GM23338 (cell line): ENCODE measurements around the gene ART3. TPM values are rescaled to one million over a fixed set of nuclear protein-coding genes. Genes with fewer than 3 reads are reported as not detected.

ENCODE experiments used
- ATAC-seq: fragments of 200-7000 bp; cut with Tn5 transposase; 3 replicates; pipeline ENCODE4 v1.9.1; 2020
- DNase-seq: peaks from one replicate; pipeline ENCODE4 v3.0.0-alpha.2; 2015; ENCODE audit warnings: low spot score
- H2AFZ ChIP-seq: fragments of 200-600 bp; sonication (generic); 2 replicates; pipeline ENCODE4 v1.8.0; 2016; ENCODE audit warnings: antibody characterized with exemption, mild to moderate bottlenecking, moderate library complexity
- H3F3A ChIP-seq: fragments of 200-600 bp; sonication (generic); replicated peaks from 2 replicates; pipeline ENCODE4 v1.8.0; 2017; ENCODE audit warnings: antibody characterized with exemption, mixed run types, low read depth
- H3K27ac ChIP-seq: fragments of 200-600 bp; sonication (generic); 2 replicates; pipeline ENCODE4 v1.6.1; 2016; ENCODE audit warnings: low read depth
- H3K27me3 ChIP-seq: fragments of 200-600 bp; sonication (generic); 2 replicates; pipeline ENCODE4 v1.8.0; 2016; ENCODE audit warnings: mild to moderate bottlenecking, mixed run types, moderate library complexity; ENCODE audit not compliant: insufficient read depth
- H3K36me3 ChIP-seq: fragments of 200-600 bp; sonication (generic); 2 replicates; pipeline ENCODE4 v1.8.0; 2016; ENCODE audit warnings: mild to moderate bottlenecking; ENCODE audit not compliant: insufficient read depth
- H3K4me1 ChIP-seq: fragments of 200-600 bp; sonication (generic); 2 replicates; pipeline ENCODE4 v1.8.0; 2016; ENCODE audit warnings: mild to moderate bottlenecking, moderate library complexity; ENCODE audit not compliant: insufficient read depth
- H3K4me2 ChIP-seq: fragments of 200-600 bp; sonication (generic); 2 replicates; pipeline ENCODE4 v1.7.1; 2017; ENCODE audit warnings: mixed run types
- H3K4me3 ChIP-seq: fragments of 200-600 bp; sonication (generic); 2 replicates; pipeline ENCODE4 v1.6.1; 2016; ENCODE audit warnings: mixed run types
- H3K79me2 ChIP-seq: fragments of 200-600 bp; sonication (generic); replicated peaks from 2 replicates; pipeline ENCODE4 v1.8.0; 2017; ENCODE audit warnings: mild to moderate bottlenecking; ENCODE audit not compliant: insufficient read depth
- H3K9me2 ChIP-seq: fragments of 200-600 bp; sonication (generic); 2 replicates; pipeline ENCODE4 v1.8.0; 2017; ENCODE audit not compliant: insufficient read depth
- H4K20me1 ChIP-seq: fragments of 200-600 bp; sonication (generic); replicated peaks from 2 replicates; pipeline ENCODE4 v1.8.0; 2017; ENCODE audit warnings: mild to moderate bottlenecking; ENCODE audit not compliant: insufficient read depth
- H3K27ac Mint-ChIP-seq: 2 replicates; pipeline ENCODE4 v1.8.0; 2020; ENCODE audit warnings: inconsistent platforms, mild to moderate bottlenecking, moderate library complexity, mixed read lengths
- H3K27me3 Mint-ChIP-seq: 3 replicates; pipeline ENCODE4 v1.8.0; 2022; ENCODE audit warnings: low read depth, mild to moderate bottlenecking, moderate library complexity, mixed read lengths, inconsistent platforms; ENCODE audit not compliant: insufficient read depth, poor library complexity
- H3K36me3 Mint-ChIP-seq: 3 replicates; pipeline ENCODE4 v1.8.0; 2021; ENCODE audit warnings: low read depth, mild to moderate bottlenecking, inconsistent platforms, moderate library complexity, mixed read lengths
- H3K4me1 Mint-ChIP-seq: 3 replicates; pipeline ENCODE4 v1.8.0; 2020; ENCODE audit warnings: mild to moderate bottlenecking, inconsistent platforms, mixed read lengths
- H3K4me3 Mint-ChIP-seq: 3 replicates; pipeline ENCODE4 v1.8.0; 2021; ENCODE audit warnings: moderate library complexity, mild to moderate bottlenecking, inconsistent platforms, mixed read lengths
- H3K9me3 Mint-ChIP-seq: 3 replicates; pipeline ENCODE4 v1.8.0; 2020; ENCODE audit warnings: moderate library complexity, mild to moderate bottlenecking, inconsistent platforms, mixed read lengths
- CREB1 ChIP-seq: fragments of 250-450 bp; sonication (Bioruptor Pico); IDR thresholded peaks from 2 replicates; pipeline ENCODE4 v1.5.0; 2020; ENCODE audit warnings: low read depth, mild to moderate bottlenecking, moderate library complexity
- EZH2 ChIP-seq: fragments of 200-600 bp; sonication (generic); IDR thresholded peaks from one replicate; pipeline ENCODE4 v1.8.0; 2017; ENCODE audit warnings: antibody characterized with exemption, mild to moderate bottlenecking, low read depth; ENCODE audit not compliant: unreplicated experiment
- EZH2phosphoT487 ChIP-seq: fragments of 200-600 bp; sonication (generic); IDR thresholded peaks from one replicate; pipeline ENCODE4 v1.8.1; 2018; ENCODE audit warnings: antibody characterized with exemption; ENCODE audit not compliant: unreplicated experiment
- JUNB ChIP-seq: IDR thresholded peaks from one replicate; pipeline ENCODE4 v1.6.1; 2016; ENCODE audit warnings: antibody characterized with exemption; ENCODE audit not compliant: unreplicated experiment
- NANOG ChIP-seq: IDR thresholded peaks from 2 replicates; pipeline ENCODE4 v1.6.1; 2016; ENCODE audit warnings: antibody characterized with exemption, borderline replicate concordance
- POLR2AphosphoS5 ChIP-seq: IDR thresholded peaks from 2 replicates; pipeline ENCODE4 v1.6.1; 2016; ENCODE audit warnings: antibody characterized with exemption, low read depth
- STAT1 ChIP-seq: IDR thresholded peaks from one replicate; pipeline ENCODE4 v1.6.1; 2016; ENCODE audit warnings: antibody characterized with exemption; ENCODE audit not compliant: unreplicated experiment
- ZNF114 ChIP-seq: fragments of 250-450 bp; sonication (Bioruptor Pico); IDR thresholded peaks from 2 replicates; pipeline ENCODE4 v1.5.0; 2020; ENCODE audit warnings: mild to moderate bottlenecking, moderate library complexity
- ZNF331 ChIP-seq: fragments of 250-450 bp; sonication (Bioruptor Pico); IDR thresholded peaks from 2 replicates; pipeline ENCODE4 v1.5.0; 2020; ENCODE audit warnings: low read depth, mild to moderate bottlenecking, moderate library complexity
- polyA plus RNA-seq: library from polyadenylated mRNA; unstranded; fragments of >200 nt; fragmentation: Nextera tagmentation; extraction: Ambion mirVana; gene quantifications from 2 replicates; pipeline ENCODE4 v1.2.1, GENCODE V29; 2016
- total RNA-seq: library from RNA; depleted of rRNA; stranded (reverse); fragments of >200 nt; shearing (Covaris generic); gene quantifications from 2 replicates; pipeline ENCODE4 v1.2.3, GENCODE V29; 2014
- TF ChIP-seq, protein P1 (sequence below): fragments of 250-450 bp; sonication (Bioruptor Pico); IDR thresholded peaks from 2 replicates; pipeline ENCODE4 v1.5.0; 2020; ENCODE audit warnings: mild to moderate bottlenecking, moderate library complexity
- TF ChIP-seq, protein P2 (sequence below): IDR thresholded peaks from 2 replicates; pipeline ENCODE4 v1.6.1; 2016; ENCODE audit warnings: antibody characterized with exemption
- TF ChIP-seq, protein P3 (sequence below), 2 experiments: fragments of 200-600 bp in 1 of 2; sonication (generic) in 1 of 2; conservative IDR thresholded peaks; 2 replicates each; pipeline versions ENCODE4 v1.5.1 to v1.6.1; 2016 to 2017; ENCODE audit warnings: antibody characterized with exemption in 2 of 2, low read depth in 2 of 2, mild to moderate bottlenecking in 2 of 2, moderate library complexity in 1 of 2
- TF ChIP-seq, protein P4 (sequence below): IDR thresholded peaks from one replicate; pipeline ENCODE4 v1.6.1; 2018; ENCODE audit warnings: antibody characterized with exemption; ENCODE audit not compliant: unreplicated experiment

The ART3 gene
- total and polyA plus RNA-seq, 2 experiments from 2014 or later = 0.87 to 1.7 TPM

DNA sequence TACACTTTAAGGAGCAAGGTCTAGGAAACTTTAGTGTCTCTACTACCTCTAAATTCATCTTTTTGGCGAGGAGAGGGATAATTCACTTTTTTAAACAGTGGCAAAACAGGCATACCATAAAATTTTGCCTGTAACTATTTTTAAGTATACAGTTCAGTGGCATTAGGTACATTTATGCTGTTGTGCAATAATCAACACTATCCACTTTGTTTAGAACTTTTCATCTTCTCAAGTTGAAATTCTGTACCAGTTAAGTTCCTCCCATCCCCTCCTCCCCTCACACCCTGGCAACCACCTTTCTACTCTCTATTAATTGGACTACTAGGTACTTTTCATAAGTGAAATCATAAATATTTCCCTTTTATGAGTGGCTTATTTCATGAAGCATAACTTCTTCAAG, 42.3 kb downstream of the ART3 start:
- Mint-ChIP-seq H3K9me3 (no peaks in the 10 kb centered on the region), H3K4me1 (no peaks in the 10 kb centered on the region), H3K27ac (no peak overlapping the region), H3K36me3 (peaks cover 77% of the 10 kb centered on the region), H3K4me3 (no peak overlapping the region), H3K27me3 (no peaks in the 10 kb centered on the region)
- H3K36me3 ChIP-seq = peaks cover 49% of the 10 kb centered on the region
- no peak overlapping the region for H3K27ac ChIP-seq
- no peaks in the 10 kb centered on the region for H4K20me1 ChIP-seq
- no peaks in the 10 kb centered on the region for H3K9me2 ChIP-seq
- no peaks in the 10 kb centered on the region for H3K27me3 ChIP-seq
- no peak for ATAC-seq
- H3K79me2 ChIP-seq = no peaks in the 10 kb centered on the region
- no peaks in the 10 kb centered on the region for H3K4me1 ChIP-seq
- no peak overlapping the region for H3K4me2 ChIP-seq
- DNase-seq = no peak
- no peaks in the 10 kb centered on the region for H3F3A ChIP-seq
- H3K4me3 ChIP-seq = no peak overlapping the region
- TF ChIP-seq, protein P1, sequence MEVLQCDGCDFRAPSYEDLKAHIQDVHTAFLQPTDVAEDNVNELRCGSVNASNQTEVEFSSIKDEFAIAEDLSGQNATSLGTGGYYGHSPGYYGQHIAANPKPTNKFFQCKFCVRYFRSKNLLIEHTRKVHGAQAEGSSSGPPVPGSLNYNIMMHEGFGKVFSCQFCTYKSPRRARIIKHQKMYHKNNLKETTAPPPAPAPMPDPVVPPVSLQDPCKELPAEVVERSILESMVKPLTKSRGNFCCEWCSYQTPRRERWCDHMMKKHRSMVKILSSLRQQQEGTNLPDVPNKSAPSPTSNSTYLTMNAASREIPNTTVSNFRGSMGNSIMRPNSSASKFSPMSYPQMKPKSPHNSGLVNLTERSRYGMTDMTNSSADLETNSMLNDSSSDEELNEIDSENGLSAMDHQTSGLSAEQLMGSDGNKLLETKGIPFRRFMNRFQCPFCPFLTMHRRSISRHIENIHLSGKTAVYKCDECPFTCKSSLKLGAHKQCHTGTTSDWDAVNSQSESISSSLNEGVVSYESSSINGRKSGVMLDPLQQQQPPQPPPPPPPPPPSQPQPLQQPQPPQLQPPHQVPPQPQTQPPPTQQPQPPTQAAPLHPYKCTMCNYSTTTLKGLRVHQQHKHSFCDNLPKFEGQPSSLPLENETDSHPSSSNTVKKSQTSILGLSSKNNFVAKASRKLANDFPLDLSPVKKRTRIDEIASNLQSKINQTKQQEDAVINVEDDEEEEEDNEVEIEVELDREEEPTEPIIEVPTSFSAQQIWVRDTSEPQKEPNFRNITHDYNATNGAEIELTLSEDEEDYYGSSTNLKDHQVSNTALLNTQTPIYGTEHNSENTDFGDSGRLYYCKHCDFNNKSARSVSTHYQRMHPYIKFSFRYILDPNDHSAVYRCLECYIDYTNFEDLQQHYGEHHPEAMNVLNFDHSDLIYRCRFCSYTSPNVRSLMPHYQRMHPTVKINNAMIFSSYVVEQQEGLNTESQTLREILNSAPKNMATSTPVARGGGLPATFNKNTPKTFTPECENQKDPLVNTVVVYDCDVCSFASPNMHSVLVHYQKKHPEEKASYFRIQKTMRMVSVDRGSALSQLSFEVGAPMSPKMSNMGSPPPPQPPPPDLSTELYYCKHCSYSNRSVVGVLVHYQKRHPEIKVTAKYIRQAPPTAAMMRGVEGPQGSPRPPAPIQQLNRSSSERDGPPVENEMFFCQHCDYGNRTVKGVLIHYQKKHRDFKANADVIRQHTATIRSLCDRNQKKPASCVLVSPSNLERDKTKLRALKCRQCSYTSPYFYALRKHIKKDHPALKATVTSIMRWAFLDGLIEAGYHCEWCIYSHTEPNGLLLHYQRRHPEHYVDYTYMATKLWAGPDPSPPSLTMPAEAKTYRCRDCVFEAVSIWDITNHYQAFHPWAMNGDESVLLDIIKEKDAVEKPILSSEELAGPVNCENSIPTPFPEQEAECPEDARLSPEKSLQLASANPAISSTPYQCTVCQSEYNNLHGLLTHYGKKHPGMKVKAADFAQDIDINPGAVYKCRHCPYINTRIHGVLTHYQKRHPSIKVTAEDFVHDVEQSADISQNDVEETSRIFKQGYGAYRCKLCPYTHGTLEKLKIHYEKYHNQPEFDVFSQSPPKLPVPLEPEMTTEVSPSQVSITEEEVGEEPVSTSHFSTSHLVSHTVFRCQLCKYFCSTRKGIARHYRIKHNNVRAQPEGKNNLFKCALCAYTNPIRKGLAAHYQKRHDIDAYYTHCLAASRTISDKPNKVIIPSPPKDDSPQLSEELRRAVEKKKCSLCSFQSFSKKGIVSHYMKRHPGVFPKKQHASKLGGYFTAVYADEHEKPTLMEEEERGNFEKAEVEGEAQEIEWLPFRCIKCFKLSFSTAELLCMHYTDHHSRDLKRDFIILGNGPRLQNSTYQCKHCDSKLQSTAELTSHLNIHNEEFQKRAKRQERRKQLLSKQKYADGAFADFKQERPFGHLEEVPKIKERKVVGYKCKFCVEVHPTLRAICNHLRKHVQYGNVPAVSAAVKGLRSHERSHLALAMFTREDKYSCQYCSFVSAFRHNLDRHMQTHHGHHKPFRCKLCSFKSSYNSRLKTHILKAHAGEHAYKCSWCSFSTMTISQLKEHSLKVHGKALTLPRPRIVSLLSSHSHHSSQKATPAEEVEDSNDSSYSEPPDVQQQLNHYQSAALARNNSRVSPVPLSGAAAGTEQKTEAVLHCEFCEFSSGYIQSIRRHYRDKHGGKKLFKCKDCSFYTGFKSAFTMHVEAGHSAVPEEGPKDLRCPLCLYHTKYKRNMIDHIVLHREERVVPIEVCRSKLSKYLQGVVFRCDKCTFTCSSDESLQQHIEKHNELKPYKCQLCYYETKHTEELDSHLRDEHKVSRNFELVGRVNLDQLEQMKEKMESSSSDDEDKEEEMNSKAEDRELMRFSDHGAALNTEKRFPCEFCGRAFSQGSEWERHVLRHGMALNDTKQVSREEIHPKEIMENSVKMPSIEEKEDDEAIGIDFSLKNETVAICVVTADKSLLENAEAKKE (CRISPR knock-in tag) = no peak
- TF ChIP-seq CREB1 (CRISPR knock-in tag) (no peak), POLR2AphosphoS5 (no peak), EZH2 (no peak), NANOG (no peak), ZNF331 (CRISPR knock-in tag) (no peak), EZH2phosphoT487 (no peak), ZNF114 (CRISPR knock-in tag) (no peak), STAT1 (no peak), JUNB (no peak)
- TF ChIP-seq, protein P2, sequence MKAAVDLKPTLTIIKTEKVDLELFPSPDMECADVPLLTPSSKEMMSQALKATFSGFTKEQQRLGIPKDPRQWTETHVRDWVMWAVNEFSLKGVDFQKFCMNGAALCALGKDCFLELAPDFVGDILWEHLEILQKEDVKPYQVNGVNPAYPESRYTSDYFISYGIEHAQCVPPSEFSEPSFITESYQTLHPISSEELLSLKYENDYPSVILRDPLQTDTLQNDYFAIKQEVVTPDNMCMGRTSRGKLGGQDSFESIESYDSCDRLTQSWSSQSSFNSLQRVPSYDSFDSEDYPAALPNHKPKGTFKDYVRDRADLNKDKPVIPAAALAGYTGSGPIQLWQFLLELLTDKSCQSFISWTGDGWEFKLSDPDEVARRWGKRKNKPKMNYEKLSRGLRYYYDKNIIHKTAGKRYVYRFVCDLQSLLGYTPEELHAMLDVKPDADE = no peak
- TF ChIP-seq, protein P3, sequence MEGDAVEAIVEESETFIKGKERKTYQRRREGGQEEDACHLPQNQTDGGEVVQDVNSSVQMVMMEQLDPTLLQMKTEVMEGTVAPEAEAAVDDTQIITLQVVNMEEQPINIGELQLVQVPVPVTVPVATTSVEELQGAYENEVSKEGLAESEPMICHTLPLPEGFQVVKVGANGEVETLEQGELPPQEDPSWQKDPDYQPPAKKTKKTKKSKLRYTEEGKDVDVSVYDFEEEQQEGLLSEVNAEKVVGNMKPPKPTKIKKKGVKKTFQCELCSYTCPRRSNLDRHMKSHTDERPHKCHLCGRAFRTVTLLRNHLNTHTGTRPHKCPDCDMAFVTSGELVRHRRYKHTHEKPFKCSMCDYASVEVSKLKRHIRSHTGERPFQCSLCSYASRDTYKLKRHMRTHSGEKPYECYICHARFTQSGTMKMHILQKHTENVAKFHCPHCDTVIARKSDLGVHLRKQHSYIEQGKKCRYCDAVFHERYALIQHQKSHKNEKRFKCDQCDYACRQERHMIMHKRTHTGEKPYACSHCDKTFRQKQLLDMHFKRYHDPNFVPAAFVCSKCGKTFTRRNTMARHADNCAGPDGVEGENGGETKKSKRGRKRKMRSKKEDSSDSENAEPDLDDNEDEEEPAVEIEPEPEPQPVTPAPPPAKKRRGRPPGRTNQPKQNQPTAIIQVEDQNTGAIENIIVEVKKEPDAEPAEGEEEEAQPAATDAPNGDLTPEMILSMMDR (conservative IDR thresholded peaks at IDR 0.05; ENCODE audit: low read depth in 2 of 2) = no peak
- TF ChIP-seq, protein P4, sequence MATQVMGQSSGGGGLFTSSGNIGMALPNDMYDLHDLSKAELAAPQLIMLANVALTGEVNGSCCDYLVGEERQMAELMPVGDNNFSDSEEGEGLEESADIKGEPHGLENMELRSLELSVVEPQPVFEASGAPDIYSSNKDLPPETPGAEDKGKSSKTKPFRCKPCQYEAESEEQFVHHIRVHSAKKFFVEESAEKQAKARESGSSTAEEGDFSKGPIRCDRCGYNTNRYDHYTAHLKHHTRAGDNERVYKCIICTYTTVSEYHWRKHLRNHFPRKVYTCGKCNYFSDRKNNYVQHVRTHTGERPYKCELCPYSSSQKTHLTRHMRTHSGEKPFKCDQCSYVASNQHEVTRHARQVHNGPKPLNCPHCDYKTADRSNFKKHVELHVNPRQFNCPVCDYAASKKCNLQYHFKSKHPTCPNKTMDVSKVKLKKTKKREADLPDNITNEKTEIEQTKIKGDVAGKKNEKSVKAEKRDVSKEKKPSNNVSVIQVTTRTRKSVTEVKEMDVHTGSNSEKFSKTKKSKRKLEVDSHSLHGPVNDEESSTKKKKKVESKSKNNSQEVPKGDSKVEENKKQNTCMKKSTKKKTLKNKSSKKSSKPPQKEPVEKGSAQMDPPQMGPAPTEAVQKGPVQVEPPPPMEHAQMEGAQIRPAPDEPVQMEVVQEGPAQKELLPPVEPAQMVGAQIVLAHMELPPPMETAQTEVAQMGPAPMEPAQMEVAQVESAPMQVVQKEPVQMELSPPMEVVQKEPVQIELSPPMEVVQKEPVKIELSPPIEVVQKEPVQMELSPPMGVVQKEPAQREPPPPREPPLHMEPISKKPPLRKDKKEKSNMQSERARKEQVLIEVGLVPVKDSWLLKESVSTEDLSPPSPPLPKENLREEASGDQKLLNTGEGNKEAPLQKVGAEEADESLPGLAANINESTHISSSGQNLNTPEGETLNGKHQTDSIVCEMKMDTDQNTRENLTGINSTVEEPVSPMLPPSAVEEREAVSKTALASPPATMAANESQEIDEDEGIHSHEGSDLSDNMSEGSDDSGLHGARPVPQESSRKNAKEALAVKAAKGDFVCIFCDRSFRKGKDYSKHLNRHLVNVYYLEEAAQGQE = no peak
- H2AFZ ChIP-seq = no peak overlapping the region
